ENCODE measurements around the gene WDR1.

Gene WDR1

GRCh38 chr4:10085386-10085785 lies 31.2 kb downstream of the WDR1 start:
- no peak for DNase-seq (ENCODE audit: low spot score)

GRCh38 chr4:10084651-10085358 lies 31.8 kb downstream of the WDR1 start:
- no peak for DNase-seq (ENCODE audit: low spot score)

- DNase-seq (ENCODE audit: low spot score): no peak
Measured at GRCh38 chr4:10083861-10084641, 32.5 kb downstream of the WDR1 start.

- no peak for DNase-seq (ENCODE audit: low spot score)
Measured at GRCh38 chr4:10083331-10083771, 33.2 kb downstream of the WDR1 start.

DNA sequence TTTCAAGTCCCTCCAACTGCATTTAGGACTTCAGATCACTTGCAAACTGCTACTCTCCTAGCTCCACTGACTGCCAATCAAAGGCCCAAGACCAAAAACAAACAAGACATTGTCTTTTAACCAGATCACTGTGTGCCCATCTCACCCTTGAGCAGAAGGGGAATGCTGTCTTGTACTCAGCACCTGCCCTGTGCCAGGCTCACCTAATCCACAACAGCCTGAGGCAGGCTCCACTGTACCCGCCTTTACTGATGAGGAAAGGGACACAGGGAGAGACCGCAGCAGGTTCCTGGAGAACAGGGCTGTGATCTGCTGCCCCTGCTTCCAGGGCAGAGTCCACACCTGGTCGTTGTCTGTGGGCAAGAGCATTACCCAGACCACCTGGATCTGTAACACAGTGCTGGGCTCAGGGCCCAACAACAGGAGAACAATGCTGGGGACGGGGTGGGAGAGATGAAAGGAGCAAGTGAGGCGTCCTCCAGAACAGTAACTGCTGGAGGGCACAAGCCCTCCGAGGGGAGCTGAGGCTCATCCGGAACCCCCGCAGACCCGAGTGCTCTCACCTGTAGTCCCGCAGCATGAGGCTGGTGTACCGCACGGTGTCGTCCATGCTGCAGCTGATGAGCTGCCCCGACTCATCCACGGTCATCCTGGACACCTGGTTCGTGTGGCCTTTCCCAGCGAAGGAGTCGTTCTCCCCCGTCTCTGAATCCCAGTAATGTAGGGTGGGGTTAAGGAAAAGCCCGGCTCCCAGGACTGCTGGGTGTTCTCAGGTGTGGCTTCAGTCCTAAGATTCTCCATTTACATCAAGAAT lies 33.9 kb downstream of the WDR1 start:
- no peak for DNase-seq (ENCODE audit: low spot score)

DNA sequence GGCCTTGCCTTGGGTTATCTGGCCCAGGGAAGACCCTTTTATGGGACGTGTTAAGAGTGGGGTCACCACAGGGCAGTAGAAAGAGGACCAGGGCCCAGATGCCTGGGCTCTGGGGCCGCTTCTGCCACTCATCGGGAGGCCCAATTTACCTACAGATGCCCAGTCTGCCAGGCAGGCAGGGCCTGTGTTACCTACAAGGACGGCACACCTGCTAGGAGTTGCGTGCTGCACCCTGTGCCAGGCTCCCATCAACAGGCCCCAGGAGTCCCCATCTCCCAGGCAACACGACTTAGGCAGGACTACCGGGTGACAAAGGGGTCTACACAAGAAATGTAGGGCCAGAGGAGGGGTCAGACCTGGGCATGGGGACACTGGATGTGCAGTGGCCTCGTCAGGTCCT lies 34.6 kb downstream of the WDR1 start:
- DNase-seq (ENCODE audit: low spot score): no peak

GRCh38 chr4:10081218-10081606 lies 35.4 kb downstream of the WDR1 start:
- DNase-seq (ENCODE audit: low spot score): no peak

GRCh38 chr4:10080589-10081217 lies 35.9 kb downstream of the WDR1 start:
- DNase-seq (ENCODE audit: low spot score): no peak

GRCh38 chr4:10079912-10080588 lies 36.5 kb downstream of the WDR1 start:
- no peak for DNase-seq (ENCODE audit: low spot score)

DNA sequence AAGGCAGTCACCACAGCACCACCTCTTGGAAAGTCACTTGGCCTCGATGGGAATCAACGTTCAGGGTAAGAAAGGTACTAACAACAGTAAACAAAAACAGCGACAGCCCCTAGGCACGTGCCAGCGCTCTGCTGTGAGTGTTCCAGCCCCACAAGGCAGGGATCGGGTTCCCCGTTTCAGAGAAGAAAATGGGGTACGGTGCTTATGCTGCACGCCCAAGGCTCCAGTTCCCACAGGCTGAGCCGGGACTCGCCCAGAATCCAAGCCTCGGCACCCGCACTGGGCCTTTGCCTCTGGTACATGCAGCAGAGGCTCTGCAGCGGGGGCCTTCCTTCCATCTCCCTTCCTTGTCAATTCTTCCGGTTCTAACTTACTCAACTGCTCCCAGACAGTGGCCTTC lies 37.3 kb downstream of the WDR1 start:
- no peak for DNase-seq (ENCODE audit: low spot score)

DNA sequence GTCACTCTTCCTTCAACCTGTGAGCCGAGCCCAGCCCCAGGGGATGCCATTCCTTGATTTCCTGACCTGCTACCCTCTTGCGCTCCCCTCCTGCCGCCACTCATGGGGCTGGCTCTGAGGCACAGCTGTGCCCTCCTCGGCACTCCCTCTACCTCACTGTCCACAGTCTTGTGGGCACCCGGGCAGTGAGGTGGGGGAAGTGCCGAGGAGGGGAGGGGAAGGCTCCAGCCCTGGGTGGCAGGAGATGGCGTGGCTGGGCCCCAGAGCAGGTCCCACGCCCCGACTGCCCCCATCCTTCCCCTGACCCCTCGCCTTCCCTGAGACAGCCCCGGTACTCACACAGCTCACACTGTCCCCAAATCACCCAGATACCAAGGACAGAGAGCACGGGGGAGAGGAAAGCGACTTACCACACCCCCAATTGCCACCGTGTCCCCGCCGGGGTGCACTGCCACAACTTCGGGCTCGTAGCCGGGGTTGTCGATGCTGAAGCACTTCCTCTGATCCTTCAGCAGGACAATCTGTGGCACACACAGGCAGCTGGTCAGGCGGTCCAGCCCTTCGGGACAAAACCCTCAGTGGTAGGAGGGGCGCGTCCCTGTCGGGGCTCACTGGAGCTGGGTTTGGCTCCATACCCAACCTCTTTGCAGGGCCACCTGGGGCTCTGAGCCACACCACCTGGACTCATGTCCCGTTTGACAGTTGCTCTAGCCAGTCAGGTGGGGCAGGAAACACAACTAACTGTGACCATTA lies 37.9 kb downstream of the WDR1 start:
- no peak for DNase-seq (ENCODE audit: low spot score)

DNA sequence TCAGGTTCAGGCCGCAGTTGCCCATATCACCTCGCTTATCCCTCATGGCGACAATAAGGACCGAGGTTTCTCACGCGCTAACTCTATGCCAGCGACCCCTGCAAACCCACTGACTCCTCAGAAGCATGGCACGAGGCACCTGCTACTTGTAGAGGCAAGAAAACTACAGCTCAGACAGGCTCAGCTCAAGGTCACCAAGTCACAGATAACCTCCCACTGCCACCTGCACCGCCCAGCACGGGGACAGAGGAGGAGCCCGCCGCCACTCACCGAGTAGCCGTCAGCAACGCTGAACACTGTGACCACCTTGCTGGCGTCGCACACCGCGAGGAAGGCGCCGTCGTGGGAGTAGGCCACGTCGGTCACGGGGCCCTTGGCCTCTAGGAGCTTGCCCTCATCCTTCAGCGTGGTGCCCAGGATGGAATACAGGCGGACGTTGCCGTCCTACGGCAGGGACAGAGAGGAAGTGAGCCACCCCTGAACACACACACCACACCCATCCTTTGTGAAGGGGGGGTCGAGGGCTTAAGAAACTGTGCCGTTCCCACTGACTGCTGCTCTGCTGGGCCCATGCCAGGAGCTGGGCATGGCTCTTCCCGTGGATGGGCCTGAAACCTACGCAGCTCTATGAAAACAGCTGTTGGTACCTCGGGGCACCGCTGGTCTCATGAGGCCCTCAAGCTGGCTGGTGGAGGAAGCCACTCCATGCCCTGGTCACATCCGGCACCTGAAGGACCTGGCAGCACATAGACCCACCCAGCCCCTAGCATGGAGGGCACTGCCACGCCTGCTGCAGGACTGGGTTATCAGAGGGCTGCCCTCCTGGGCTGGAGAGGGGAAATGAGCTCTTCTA lies 38.9 kb downstream of the WDR1 start:
- DNase-seq (ENCODE audit: low spot score): no peak

DNA sequence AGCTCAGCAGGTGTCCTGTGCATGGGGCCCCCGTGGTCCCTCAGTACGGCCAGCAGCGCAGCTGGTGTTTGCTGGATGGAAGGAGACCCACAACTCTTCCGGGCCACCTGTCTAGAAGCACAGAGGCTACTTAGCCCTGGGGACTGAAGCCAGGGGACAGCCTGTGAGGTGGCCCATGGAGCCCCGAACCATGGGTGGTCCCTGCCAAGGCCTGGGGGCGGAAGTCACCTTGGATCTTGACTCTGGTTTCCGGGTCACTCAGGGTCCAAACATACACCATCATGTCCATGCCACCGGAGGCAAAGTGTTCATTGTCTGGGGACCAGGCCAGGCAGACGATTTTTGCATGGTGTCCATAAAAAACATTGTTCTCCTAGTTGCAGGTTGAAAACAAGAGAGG lies 39.5 kb downstream of the WDR1 start:
- no peak for DNase-seq (ENCODE audit: low spot score)

- DNase-seq (ENCODE audit: low spot score): no peak
Measured at GRCh38 chr4:10075953-10076391, 40.6 kb downstream of the WDR1 start.

GRCh38 chr4:10075158-10075863 lies 41.3 kb downstream of the WDR1 start:
- DNase-seq (ENCODE audit: low spot score): no peak

GRCh38 chr4:10074767-10075105 lies 41.9 kb downstream of the WDR1 start:
- peak; percentile 65 for DNase-seq (ENCODE audit: low spot score)

GRCh38 chr4:10074076-10074766 lies 42.4 kb downstream of the WDR1 start:
- no peak for DNase-seq (ENCODE audit: low spot score)

DNA sequence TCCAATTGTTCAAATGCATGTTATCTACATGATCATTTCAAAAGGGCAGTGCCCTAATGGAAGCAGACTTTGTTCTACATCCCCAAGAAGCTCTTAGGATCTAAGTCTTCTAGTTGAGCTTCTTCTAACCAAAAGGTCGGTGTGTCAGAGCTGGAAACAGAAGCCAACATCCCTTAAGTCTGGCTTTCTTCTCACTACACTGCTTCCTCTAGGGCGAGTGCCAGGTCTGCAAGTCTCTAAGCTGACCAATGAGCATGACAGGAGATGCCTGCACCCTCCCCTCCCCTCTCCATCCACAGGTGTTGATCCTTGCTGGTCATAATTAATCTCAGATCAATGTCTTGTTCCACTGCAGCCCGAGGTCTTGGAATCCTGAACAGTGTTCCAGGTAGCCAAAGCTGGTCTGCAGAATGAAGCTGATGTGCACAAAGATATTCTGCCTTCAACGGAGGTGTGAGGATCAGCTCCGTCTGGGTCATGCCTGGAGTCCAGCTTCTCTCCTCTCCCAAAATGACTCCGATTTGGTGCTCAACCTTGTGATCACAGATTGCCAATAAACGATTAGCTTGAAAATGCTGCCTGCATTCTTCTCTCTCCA lies 44.1 kb downstream of the WDR1 start:
- no peak for DNase-seq (ENCODE audit: low spot score)

All from RKO (cell line).